Activated CD4-positive, alpha-beta memory T cell treated with anti-CD3 and anti-CD28 coated beads, Interleukin-2, amount 10 ng/mL, durations not matched to agents 7 days and 5 days (primary cell): Measurements from ENCODE around the gene KNOP1. TPM values are rescaled to one million over a fixed set of nuclear protein-coding genes. Genes with fewer than 3 reads are reported as not detected.
A peak's percentile ranks its signal among the peaks of the same experiment; 100 is the strongest.

Experiments
- CTCF ChIA-PET: fragments of 350-600 bp; sonication (Branson Sonifier 250); formaldehyde crosslinking; loops from one replicate; lab custom pipeline; 2021; ENCODE audit warnings: antibody characterized with exemption, inconsistent platforms; lab: Charles Lee
- POLR2A ChIA-PET: fragments of 350-600 bp; sonication (Branson Sonifier 250); formaldehyde crosslinking; loops from one replicate; lab custom pipeline; 2021; ENCODE audit warnings: antibody characterized with exemption; lab: Charles Lee
- DNase-seq: peaks from one replicate; pipeline ENCODE4 v3.0.0-alpha.2; 2020
- H3K27ac Mint-ChIP-seq: one replicate; pipeline ENCODE4 v1.8.0; 2021; ENCODE audit warnings: mild to moderate bottlenecking, mixed read lengths
- H3K27me3 Mint-ChIP-seq: one replicate; pipeline ENCODE4 v1.8.0; 2021; ENCODE audit warnings: mixed read lengths
- H3K36me3 Mint-ChIP-seq: one replicate; pipeline ENCODE4 v1.8.0; 2021; ENCODE audit warnings: low read depth, mixed read lengths
- H3K4me1 Mint-ChIP-seq: one replicate; pipeline ENCODE4 v1.8.0; 2021; ENCODE audit warnings: mixed read lengths
- H3K4me3 Mint-ChIP-seq: one replicate; pipeline ENCODE4 v1.8.0; 2021; ENCODE audit warnings: mild to moderate bottlenecking, mixed read lengths
- H3K9me3 Mint-ChIP-seq: one replicate; pipeline ENCODE4 v1.8.0; 2021; ENCODE audit warnings: mixed read lengths
- total RNA-seq, 2 experiments: library from RNA; stranded (reverse); gene quantifications; one replicate each; pipeline ENCODE4 v1.2.3, GENCODE V29; 2021

The KNOP1 gene
- total RNA-seq, result 10 to 100 TPM; 13.7 TPM

GRCh38 chr16:19717741-19718623 is at the start of gene KNOP1, which contains the start of gene IQCK:
Gene KNOP1, minus strand, starts transcription at chr16:19718227. Its CDS starts 3,192 bp downstream, at chr16:19715035.
Gene IQCK, plus strand, starts transcription at chr16:19718271. Its CDS starts 36 bp downstream, at chr16:19718307.
- CTCF ChIA-PET, result interaction anchor here (0.6 to 2.1 kb wide), 5 partner anchors 19 to 169 kb away, joined by 3 to 5 read pairs (median 3); partner anchors contain the start of gene VPS35L
- Mint-ChIP-seq H3K4me1 (peaks cover 20% of the 10 kb centered on the region), H3K36me3 (peaks cover 14% of the 10 kb centered on the region), H3K9me3 (no peaks in the 10 kb centered on the region), H3K4me3 (peak within 1 kb of the TSS; percentile 83), H3K27me3 (no peaks in the 10 kb centered on the region), H3K27ac (peak within 1 kb of the TSS; percentile 66)
- peak; percentile 90 for DNase-seq
- POLR2A ChIA-PET, result interaction anchor here (0.8 to 3.0 kb wide), 4 partner anchors 19 to 32 kb away, joined by 3 to 12 read pairs (median 6); no protein-coding TSS in a partner anchor

- no peaks in the 10 kb centered on the region for H3K4me1 Mint-ChIP-seq
- H3K4me3 Mint-ChIP-seq, result no peak overlapping the region
- H3K27ac Mint-ChIP-seq, result no peak overlapping the region
- H3K9me3 Mint-ChIP-seq, result peaks cover 3% of the 10 kb centered on the region
- ChIA-PET CTCF (interaction anchor here (1.1 kb wide), 1 partner anchor 20 kb away, joined by 3 read pairs; no protein-coding TSS in a partner anchor), POLR2A (no interaction called here)
- no peaks in the 10 kb centered on the region for H3K27me3 Mint-ChIP-seq
- no peaks in the 10 kb centered on the region for H3K36me3 Mint-ChIP-seq
- no peak for DNase-seq
Observed at GRCh38 chr16:19767497-19767896, 49.5 kb upstream of the KNOP1 start.

GRCh38 chr16:19766988-19767387 is 49.0 kb upstream of the KNOP1 start:
- ChIA-PET CTCF (no interaction called here), POLR2A (no interaction called here)
- no peaks in the 10 kb centered on the region for H3K4me1 Mint-ChIP-seq
- no peaks in the 10 kb centered on the region for H3K36me3 Mint-ChIP-seq
- H3K27ac Mint-ChIP-seq, result no peak overlapping the region
- no peaks in the 10 kb centered on the region for H3K27me3 Mint-ChIP-seq
- no peak for DNase-seq
- no peak overlapping the region for H3K4me3 Mint-ChIP-seq
- peaks cover 3% of the 10 kb centered on the region for H3K9me3 Mint-ChIP-seq

- H3K4me3 Mint-ChIP-seq, result no peak overlapping the region
- CTCF ChIA-PET, result no interaction called here
Observed at GRCh38 chr16:19766554-19766884, 48.5 kb upstream of the KNOP1 start.

GRCh38 chr16:19765860-19766553 is 48.0 kb upstream of the KNOP1 start:
- no peaks in the 10 kb centered on the region for H3K27me3 Mint-ChIP-seq
- no peaks in the 10 kb centered on the region for H3K4me1 Mint-ChIP-seq
- DNase-seq, result no peak
- no peak overlapping the region for H3K4me3 Mint-ChIP-seq
- H3K36me3 Mint-ChIP-seq, result no peaks in the 10 kb centered on the region
- POLR2A ChIA-PET, result no interaction called here
- no peak overlapping the region for H3K27ac Mint-ChIP-seq
- H3K9me3 Mint-ChIP-seq, result peaks cover 3% of the 10 kb centered on the region
- CTCF ChIA-PET, result interaction anchor here (0.8 kb wide), 1 partner anchor 182 kb away, joined by 3 read pairs; no protein-coding TSS in a partner anchor

More at GRCh38 chr16:19766554-19766884, 48.5 kb upstream of the KNOP1 start:
- POLR2A ChIA-PET, result no interaction called here
- Mint-ChIP-seq H3K36me3 (no peaks in the 10 kb centered on the region), H3K27me3 (no peaks in the 10 kb centered on the region), H3K4me1 (no peaks in the 10 kb centered on the region), H3K27ac (no peak overlapping the region), H3K9me3 (peaks cover 3% of the 10 kb centered on the region)
- DNase-seq, result no peak

GRCh38 chr16:19760356-19761060 is 42.5 kb upstream of the KNOP1 start:
- H3K27ac Mint-ChIP-seq, result no peak overlapping the region
- no peak for DNase-seq
- H3K4me1 Mint-ChIP-seq, result no peaks in the 10 kb centered on the region
- peaks cover 2% of the 10 kb centered on the region for H3K27me3 Mint-ChIP-seq
- POLR2A ChIA-PET, result no interaction called here
- CTCF ChIA-PET, result no interaction called here
- H3K36me3 Mint-ChIP-seq, result no peaks in the 10 kb centered on the region
- H3K9me3 Mint-ChIP-seq, result no peaks in the 10 kb centered on the region
- H3K4me3 Mint-ChIP-seq, result no peak overlapping the region

- Mint-ChIP-seq H3K27ac (no peak overlapping the region), H3K4me3 (no peak overlapping the region), H3K36me3 (no peaks in the 10 kb centered on the region), H3K27me3 (peaks cover 2% of the 10 kb centered on the region), H3K9me3 (no peaks in the 10 kb centered on the region), H3K4me1 (no peaks in the 10 kb centered on the region)
- POLR2A ChIA-PET, result no interaction called here
- DNase-seq, result no peak
- CTCF ChIA-PET, result interaction anchor here (0.7 kb wide), 1 partner anchor 1497 kb away, joined by 3 read pairs; no protein-coding TSS in a partner anchor
Observed at GRCh38 chr16:19757762-19758595, 40.0 kb upstream of the KNOP1 start.

- POLR2A ChIA-PET, result no interaction called here
- Mint-ChIP-seq H3K4me3 (no peak overlapping the region), H3K9me3 (no peaks in the 10 kb centered on the region), H3K27me3 (peaks cover 2% of the 10 kb centered on the region), H3K27ac (no peak overlapping the region), H3K36me3 (no peaks in the 10 kb centered on the region), H3K4me1 (no peaks in the 10 kb centered on the region)
- CTCF ChIA-PET, result interaction anchor here (0.7 kb wide), 1 partner anchor 1498 kb away, joined by 3 read pairs; no protein-coding TSS in a partner anchor
- DNase-seq, result no peak
Observed at GRCh38 chr16:19757026-19757425, 39.0 kb upstream of the KNOP1 start.

GRCh38 chr16:19755268-19755667 is 37.2 kb upstream of the KNOP1 start:
- Mint-ChIP-seq H3K36me3 (no peaks in the 10 kb centered on the region), H3K27me3 (peaks cover 2% of the 10 kb centered on the region), H3K4me3 (no peak overlapping the region), H3K4me1 (no peaks in the 10 kb centered on the region), H3K27ac (no peak overlapping the region), H3K9me3 (no peaks in the 10 kb centered on the region)
- DNase-seq, result no peak
- ChIA-PET CTCF (interaction anchor here (0.6 kb wide), 1 partner anchor 171 kb away, joined by 3 read pairs; no protein-coding TSS in a partner anchor), POLR2A (no interaction called here)

- CTCF ChIA-PET, result no interaction called here
- Mint-ChIP-seq H3K4me1 (no peaks in the 10 kb centered on the region), H3K27me3 (peaks cover 2% of the 10 kb centered on the region), H3K27ac (no peak overlapping the region), H3K4me3 (no peak overlapping the region), H3K9me3 (no peaks in the 10 kb centered on the region), H3K36me3 (no peaks in the 10 kb centered on the region)
- POLR2A ChIA-PET, result no interaction called here
- no peak for DNase-seq
Observed at GRCh38 chr16:19754644-19755036, 36.6 kb upstream of the KNOP1 start.

- no peaks in the 10 kb centered on the region for H3K9me3 Mint-ChIP-seq
- no peak overlapping the region for H3K4me3 Mint-ChIP-seq
- no peaks in the 10 kb centered on the region for H3K4me1 Mint-ChIP-seq
Observed at GRCh38 chr16:19753815-19754643, 36.0 kb upstream of the KNOP1 start.

More at GRCh38 chr16:19753815-19754643, 36.0 kb upstream of the KNOP1 start:
- ChIA-PET CTCF (no interaction called here), POLR2A (no interaction called here)
- peaks cover 2% of the 10 kb centered on the region for H3K27me3 Mint-ChIP-seq
- H3K36me3 Mint-ChIP-seq, result no peaks in the 10 kb centered on the region
- DNase-seq, result no peak
- no peak overlapping the region for H3K27ac Mint-ChIP-seq
